Measurements from ENCODE around the gene LARGE1. TPM values are rescaled to one million over a fixed set of nuclear protein-coding genes. Genes with fewer than 3 reads are reported as not detected.

LARGE1 gene
- total and polyA plus RNA-seq, 11 donors, result 31.2 to 211 (median 129) TPM

- 38 to 54% (median 49%) methylated on average over 4 of the region's 4 CpGs for WGBS, 4 donors
- no peak overlapping the region for H3K27ac ChIP-seq
- peaks cover 0 to 6% (median 0%) of the 10 kb centered on the region in 12 donors for H3K9me3 ChIP-seq
- ATAC-seq (no peak), DNase-seq (no peak)
- H3K36me3 ChIP-seq, result peaks cover 0 to 3% (median 0%) of the 10 kb centered on the region in 9 donors
- no peaks in the 10 kb centered on the region for H3K27me3 ChIP-seq
- intact Hi-C loops (cut with DNase I), result loop anchor here in 6 of 10 donors (5.0 to 10.0 kb wide), 7 partner anchors 38 to 583 kb away; partner anchors contain the start of gene LARGE1 (in 2 of the 6)
- TF ChIP-seq CTCF (IDR thresholded peaks at IDR 0.05) (no peak), POLR2A (IDR thresholded peaks at IDR 0.05) (no peak)
- H3K4me1 ChIP-seq, result peaks cover 0 to 30% (median 12%) of the 10 kb centered on the region in 12 donors
- no peak overlapping the region for H3K4me3 ChIP-seq
Measured at GRCh38 chr22:33524511-33525260, 395.6 kb downstream of the LARGE1 start.

DNA sequence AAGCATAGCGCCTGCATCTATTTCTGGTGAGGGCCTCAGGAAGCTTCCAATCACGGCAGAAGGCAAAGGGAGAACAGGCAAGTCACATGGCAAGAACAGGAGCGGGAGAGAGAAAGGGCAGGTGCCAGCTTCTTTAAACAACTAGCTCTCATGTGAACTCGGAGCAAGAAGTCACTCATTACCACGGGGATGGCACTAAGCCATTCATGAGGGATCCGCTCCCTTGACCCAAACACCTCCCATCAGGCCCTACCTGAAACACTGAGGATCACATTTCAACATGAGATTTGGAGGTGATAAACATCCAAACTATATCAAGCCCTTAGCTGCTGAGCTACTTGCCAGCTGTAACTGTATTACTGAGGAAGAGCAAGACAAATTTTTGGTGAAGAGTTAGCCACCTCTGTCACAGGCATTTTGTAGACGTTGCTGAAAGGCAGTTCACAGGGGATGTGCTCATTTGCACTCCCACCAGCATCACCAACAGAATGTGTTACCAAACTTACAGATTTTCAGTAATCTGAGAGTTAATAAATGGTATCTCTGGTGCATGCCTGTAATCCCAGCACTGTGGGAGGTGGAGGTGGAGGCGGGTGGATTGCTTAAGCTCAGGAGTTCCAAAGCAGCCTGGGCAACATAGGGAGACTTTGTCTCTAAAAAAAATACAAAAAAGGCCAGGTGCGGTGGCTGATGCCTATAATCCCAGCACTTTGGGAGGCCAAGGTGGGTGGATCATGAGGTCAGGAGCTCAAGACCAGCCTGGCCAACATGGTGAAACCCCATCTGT lies 398.2 kb downstream of the LARGE1 start:
- WGBS, 4 donors, result 89 to 97% (median 93%) methylated on average over 9 of the region's 9 CpGs
- no peaks in the 10 kb centered on the region for H3K27me3 ChIP-seq
- peaks cover 0 to 3% (median 0%) of the 10 kb centered on the region in 9 donors for H3K36me3 ChIP-seq
- intact Hi-C loops (cut with DNase I), result loop anchor here in 5 of 10 donors (5.0 to 10.0 kb wide), 6 partner anchors 55 to 585 kb away; partner anchors contain the start of gene LARGE1 (in 2 of the 5)
- no peak overlapping the region for H3K4me3 ChIP-seq
- H3K4me1 ChIP-seq, result peaks cover 0 to 26% (median 12%) of the 10 kb centered on the region in 12 donors
- TF ChIP-seq CTCF (IDR thresholded peaks at IDR 0.05) (no peak), POLR2A (IDR thresholded peaks at IDR 0.05) (no peak)
- H3K9me3 ChIP-seq, result peaks cover 0 to 6% (median 0%) of the 10 kb centered on the region in 12 donors
- H3K27ac ChIP-seq, result no peak overlapping the region
- no peak for ATAC-seq
- DNase-seq, result no peak

DNA sequence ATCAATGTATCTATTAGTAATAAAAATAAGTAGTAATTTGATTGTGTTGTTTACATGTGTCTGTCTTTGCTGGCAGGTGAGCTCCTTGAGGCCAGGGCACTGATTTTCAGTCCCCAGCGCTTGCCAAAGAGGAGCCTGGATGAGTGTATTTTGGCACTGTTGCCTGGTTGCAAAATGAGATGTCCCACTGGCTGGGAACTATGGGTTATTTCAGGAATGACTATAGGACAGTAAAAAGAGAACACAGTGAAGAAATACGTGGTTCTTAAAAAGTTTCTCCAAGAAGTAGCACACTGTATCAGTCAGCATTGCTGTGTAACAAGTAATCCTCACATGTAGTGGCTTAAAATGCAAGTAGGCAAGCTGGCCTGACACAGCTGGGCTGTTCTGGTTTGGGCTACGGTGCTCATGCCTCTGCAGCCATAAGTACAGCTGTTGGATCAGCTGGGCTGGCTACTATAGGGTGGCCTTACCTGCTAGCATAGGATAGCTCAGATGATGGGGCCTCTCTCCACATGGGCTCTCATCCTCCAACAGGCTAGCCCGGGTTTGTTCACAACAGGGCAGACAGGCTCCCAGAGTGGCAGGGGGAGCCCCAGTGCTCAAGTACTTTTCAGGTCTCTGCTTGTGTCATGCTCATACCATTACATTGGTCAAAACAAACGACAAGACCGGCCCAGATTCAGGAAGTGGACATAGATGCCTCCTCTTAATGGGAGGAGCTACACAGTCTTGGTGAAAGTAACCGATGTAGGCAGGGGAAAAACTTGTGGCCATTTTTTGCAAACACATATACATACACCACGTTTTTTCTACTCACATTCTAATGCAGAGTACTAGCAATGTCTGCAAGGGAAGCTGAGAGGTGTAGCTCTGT lies 399.1 kb downstream of the LARGE1 start:
- DNase-seq, result no peak
- no peak overlapping the region for H3K4me3 ChIP-seq
- intact Hi-C loops (cut with DNase I), result loop anchor here in 5 of 10 donors (5.0 to 10.0 kb wide), 6 partner anchors 56 to 586 kb away; partner anchors contain the start of gene LARGE1 (in 2 of the 5)
- ATAC-seq, result no peak
- peaks cover 0 to 6% (median 0%) of the 10 kb centered on the region in 12 donors for H3K9me3 ChIP-seq
- no peak for TF ChIP-seq POLR2A (IDR thresholded peaks at IDR 0.05)
- no peak for TF ChIP-seq CTCF (IDR thresholded peaks at IDR 0.05)
- peaks cover 0 to 26% (median 12%) of the 10 kb centered on the region in 12 donors for H3K4me1 ChIP-seq
- H3K27ac ChIP-seq, result no peak overlapping the region
- H3K36me3 ChIP-seq, result peaks cover 0 to 3% (median 0%) of the 10 kb centered on the region in 9 donors
- no peaks in the 10 kb centered on the region for H3K27me3 ChIP-seq
- WGBS, 4 donors, result 93 to 96% (median 94%) methylated on average over 8 of the region's 8 CpGs
